RCC 7860 (cell line): ENCODE measurements around the gene CD164.

Experiments used
- DNase-seq: peaks from one replicate; pipeline ENCODE4 v3.0.0-alpha.2; 2015; ENCODE audit warnings: low spot score
- FAIRE-seq: peaks from 2 replicates; lab custom pipeline; 2012; peaks lifted over from hg19 to GRCh38; lab: Jason Lieb, UNC

CD164 gene

DNA sequence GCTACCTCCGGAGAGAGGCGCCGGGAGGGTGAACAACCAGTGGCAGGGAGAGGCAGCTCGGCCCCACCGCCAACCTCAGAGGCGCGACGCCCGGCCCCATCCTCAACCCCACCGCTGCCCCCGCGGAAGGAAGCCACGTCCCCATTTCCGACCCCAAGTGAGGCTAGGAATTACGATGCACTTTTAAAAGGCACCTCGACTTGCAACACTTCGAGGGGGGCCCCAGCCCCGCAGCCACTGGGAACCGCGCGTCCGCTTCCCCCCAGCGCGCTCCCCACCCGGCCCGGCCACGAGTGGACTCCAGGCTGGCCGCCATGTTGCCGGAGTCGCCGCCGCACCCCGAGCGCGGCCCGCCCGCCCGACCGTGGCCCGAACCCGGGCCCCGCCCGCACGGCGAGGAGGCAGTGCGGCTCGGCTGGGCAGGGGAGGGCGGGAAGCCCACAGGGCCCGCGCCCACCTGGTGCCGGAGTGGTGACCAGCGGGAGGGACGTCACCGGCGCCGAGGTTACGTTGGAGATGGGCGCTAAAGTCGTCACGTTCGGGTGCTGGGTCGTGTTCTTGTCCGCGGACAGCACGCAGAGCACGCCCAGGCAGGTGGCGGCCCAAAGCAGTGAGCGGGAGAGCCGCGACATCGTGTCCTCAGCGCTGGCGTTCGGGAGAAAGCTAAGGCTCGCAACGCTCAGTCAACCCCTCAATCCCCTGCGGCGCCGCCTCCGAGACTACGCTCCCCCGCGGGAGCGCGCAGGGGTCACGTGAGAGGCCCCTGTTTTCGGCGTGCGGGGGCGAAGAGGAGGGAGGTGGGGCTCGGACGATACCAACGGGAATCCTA is at the start of gene CD164:
Gene CD164 (minus strand): TSS at position 721 of the 829 bp plus-strand sequence. CDS start 89 bp downstream, at position 632.
- DNase-seq: peak; percentile 77
- no peak for FAIRE-seq

DNA sequence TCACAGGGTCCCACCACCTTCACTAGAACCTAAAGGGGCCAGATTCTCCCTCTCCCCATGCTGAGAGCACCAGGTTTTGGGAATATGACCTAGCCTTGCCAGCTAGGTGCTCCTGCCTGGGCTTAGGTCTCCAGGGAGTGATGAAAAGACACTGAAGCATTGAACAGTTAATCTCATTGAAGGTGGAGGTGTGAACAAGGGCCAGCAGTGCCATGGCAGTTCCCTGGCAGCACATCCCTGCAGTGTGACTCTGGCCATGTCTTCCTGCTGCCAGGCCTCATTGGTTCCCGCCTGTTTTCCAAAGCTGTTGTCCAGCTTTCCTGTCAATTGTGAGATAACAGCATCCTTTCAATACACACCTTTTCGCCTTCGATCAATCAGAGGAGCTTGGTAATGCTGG is 47.2 kb upstream of the CD164 start:
- DNase-seq (no peak), FAIRE-seq (no peak)

DNA sequence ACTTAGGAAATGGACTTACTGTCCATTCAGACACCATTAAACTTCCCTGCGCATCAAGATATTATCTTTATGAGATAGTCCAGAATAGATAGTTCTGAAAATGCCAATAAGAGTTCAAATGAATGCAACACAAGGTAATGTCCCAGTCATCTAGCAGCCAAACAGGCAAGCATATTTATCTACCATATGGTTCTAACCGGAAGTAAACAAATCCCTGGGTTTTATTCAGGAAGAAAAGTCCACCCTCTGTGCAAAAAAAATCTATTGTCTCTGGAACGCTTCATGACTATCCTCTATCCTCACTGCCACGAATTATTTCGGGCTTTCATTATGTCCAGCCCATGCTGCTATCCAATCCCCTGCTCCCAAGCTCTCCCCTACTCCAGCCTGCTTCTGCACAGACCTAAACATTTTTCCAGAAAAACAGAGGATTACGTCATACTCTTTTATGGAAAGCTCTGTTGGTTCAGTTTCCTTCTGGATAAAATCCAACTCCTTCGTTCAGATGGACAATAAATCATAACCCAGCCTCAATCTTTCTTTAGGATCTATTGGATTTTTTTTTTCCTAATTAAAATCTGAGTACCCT is 46.7 kb upstream of the CD164 start:
- FAIRE-seq (no peak), DNase-seq (no peak)

DNA sequence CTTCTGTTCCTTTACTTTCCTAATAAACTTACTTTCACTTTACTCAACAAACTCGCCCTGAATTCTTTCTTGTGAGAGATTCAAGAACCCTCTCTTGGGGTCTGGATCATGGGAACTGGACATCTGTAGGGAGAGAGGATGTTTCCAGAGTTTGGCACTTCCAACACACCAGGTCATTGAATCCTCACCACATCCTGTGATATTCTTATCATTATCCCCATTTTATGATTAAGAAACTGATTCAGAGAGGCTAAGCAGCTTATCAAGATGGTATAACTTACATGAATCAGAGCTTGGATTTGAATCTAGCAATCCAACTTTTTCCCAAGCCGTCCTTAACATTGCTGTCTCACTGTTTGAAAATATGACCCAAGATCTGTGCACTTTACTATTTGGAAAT is 42.7 kb upstream of the CD164 start:
- no peak for FAIRE-seq
- peak; percentile 74 for DNase-seq

DNA sequence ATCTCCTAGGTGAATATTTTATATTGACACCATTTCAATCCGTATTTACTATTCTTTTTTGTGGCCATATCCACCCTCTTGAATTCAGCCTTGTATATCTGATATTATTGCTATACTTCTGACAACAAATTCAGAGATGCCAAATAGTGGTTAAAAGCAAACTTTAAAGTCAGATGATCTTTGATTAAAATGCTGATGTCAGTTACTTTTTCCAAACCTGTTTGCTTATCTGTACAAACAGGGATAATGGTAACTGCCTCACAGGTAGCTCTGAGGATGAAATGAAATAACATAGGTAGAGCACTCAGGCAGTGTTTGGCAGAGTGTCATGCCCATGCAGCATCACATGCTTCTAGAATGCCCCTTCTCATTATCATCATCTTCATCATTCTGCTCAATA is 38.9 kb upstream of the CD164 start:
- DNase-seq (no peak), FAIRE-seq (no peak)

DNA sequence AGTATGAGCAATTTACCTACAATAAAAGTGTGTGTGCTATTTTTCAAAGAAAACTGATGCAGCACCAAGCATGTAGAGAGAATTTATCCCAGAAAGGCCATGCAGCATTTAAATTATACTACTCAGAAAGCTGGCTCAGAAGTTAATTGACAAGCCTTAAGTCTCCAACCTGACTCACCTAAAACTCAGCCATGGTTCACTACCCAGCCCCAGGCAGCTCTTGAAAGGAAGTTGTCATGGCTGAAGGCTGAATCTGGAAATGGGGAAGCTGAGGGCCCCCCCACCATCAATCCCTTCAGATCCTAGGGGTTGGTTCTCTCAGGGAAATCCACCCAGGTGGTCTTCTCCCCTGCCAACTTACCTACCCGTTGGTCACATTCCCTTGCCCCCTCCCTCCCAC is 38.5 kb upstream of the CD164 start:
- FAIRE-seq (peak; percentile 76), DNase-seq (peak; percentile 61)

DNA sequence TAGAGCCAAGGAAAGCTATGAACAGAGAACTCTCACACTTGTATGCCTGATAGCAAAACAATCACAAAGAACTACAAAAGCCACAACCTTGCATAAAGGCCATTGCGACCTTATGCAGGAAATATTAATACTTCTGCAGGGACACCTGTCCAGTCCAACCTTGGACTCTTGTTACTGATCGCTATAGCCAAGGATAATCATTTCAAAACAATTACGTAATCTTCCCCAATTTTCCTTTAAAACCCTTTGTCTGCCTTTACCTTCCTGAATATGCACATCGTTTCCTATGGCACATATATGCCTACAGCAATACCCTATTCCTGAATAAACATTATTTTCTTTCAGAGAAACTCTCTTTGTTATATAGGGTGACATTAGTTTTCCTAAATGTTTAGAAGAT is 35.4 kb upstream of the CD164 start:
- DNase-seq (no peak), FAIRE-seq (no peak)

DNA sequence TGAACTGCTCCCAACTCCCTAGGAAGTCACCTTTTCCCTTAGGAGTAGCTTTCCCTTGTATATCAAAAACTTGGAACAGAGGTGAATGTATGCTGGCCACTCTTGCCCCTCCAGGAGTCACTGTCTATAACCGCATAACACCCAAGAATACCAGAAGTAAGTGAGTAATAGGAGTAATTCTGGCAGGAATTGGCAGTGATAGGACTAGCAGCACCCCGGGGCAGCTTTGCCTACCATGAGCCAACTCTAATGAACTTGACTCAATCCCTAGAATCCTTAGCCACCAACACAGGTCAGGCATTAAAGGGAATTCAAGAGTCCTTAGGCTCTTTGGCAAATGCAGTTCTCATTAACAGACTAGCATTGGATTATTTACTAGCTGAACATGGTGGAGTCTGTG is 28.8 kb upstream of the CD164 start:
- FAIRE-seq: no peak
- DNase-seq: no peak

DNA sequence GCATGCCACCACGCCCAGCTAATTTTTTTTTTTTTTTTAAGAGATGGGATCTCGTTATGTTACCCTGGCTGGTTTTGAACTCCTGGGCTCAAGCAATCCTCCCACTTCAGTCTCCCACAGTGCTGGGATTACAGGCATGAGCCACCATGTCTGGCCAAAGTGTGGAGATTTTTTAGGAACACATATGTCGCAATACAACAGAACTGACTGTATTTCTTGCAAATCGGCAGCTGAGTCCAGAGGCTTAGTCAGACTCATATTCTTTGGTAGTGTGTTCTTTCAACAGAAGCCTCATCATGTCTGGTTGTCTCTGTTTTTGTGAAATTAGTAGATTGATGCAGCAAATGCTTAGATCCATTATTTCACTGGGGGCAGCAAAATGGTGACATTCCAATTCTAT is 23.9 kb upstream of the CD164 start:
- FAIRE-seq (no peak), DNase-seq (no peak)

DNA sequence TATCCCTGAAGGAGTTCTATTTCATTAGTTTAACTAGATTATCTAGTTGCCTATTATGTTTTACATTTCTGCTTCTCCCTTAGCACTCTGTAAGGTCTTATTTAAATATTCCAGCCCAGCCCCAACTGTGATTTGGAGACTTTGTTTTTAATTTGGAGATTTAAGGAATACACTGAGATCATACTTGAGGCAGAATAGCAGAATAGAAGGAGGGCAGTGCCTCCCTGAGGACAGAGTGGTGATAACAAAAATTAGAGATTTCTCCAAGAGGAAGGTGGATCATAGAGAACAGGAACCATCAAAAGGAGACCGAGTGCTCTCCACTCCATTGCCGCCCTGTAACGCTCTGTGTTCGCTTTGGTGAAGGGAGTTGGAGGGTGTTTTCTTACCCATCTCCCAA is 14.8 kb upstream of the CD164 start:
- no peak for FAIRE-seq

DNA sequence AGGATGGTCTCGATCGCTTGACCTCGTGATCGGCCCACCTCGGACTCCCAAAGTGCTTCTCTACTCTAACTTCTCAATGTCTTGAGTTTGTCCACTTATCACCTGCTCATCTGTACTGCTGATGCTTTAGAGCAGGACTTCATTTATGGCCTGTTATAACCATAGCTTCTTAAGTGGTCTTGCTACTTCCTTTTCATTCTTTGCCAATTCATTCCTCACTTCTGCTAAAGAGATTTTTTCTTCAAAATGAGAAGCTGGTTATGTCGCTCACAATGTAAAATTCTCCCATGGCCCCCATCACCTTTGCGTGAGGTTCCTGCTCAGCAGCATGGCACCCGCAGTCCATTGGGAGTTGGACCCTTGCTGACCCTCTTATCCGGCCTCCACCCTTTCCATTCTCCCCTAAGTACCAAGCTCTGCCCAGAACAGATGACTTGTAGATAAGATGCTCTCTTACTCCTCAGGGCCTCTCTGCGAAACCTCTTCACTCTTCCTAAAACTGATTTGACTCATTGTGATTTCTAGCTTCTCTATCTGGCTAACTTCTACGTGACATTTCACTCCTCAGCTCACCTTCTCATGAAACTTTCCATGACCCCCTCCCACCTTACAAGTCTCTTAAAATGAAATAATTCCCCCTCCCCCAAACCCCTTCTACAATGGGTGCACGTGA is 13.9 kb upstream of the CD164 start:
- FAIRE-seq: no peak

More for the DNA sequence above, 14.8 kb upstream of the CD164 start:
- no peak for DNase-seq

DNA sequence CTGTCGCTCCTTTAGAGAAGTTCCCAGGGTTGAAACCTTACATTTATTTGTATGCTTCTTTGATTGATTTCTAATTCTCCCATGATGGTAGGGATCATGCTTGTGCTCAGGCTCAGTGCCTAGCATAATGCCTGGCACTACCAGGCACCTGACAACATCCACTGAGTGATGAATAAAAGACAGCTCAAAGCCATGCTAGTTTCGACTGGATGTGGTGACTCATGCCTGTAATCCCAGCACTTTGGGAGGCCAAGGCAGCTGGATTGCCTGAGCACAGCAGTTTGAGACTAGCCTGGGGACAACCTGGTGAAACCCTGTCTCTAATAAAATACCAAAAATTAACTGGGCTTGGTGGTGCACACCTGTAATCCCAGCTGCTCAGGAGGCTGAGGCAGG is 11.6 kb upstream of the CD164 start:
- no peak for FAIRE-seq
- peak; percentile 24 for DNase-seq

More for the DNA sequence above, 13.9 kb upstream of the CD164 start:
- no peak for DNase-seq

DNA sequence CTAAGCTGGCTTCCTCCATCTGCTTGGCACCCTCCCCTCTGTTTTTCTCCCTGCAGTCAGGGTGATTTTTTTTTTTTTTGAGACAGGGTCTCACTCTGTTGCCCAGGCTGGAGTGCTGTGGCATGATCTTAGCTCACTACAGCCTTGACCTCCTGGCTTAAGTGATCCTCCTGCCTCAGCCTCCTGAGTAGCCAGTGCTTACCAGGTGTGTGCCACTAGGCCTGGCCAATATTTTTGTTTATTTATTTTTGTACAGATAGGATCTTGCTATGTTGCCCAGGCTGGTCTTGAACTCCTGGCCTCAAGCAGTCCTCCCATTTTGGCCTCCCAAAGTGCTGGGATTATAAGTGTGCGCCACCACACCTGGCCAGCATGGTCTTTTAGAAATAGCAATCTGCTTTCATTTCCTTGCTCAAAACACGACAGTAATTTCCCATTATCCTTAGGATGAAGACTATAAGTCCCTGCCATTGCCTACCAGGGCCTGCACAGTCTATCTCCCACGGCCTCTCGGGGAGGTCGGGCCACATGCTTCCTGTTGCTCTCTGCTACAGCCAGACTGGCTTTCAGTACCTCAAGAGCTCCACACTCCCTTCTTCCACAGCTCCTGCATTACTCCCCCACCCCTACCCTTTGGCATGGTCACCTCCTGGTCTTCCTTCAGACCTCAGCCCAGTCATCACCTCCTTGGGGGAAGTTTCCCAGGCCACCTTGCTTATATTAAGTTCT is 11.1 kb upstream of the CD164 start:
- no peak for DNase-seq
- FAIRE-seq: no peak

DNA sequence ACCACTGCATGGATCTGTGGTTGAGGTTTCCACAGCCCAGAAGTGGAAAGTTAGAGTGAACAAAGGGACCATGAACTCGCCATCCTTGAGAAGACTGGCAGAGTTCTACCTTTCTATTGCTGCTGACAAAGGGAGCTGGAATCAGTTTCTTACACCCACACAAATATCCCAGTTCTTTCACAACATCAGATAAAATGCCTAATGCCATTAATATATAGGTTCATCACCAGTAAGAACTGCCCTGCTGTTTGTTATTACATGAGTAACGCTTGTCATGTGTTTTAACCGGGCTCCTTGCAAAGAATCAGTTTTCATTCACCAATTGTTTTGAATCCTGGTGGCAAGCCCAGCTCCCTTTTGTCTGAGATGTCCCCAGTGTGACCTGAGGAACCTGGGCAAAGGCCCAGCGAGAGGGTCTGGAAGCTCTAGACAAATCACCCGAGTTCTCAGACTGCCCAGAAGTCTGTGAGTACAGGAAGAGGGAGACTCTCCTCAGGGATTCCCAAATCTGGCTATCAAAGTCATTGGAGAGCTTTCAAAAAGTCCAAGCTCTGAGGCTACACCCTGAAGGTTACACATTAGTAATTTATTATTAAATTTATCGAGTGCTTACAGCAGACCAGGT is 7.5 kb upstream of the CD164 start:
- DNase-seq (no peak), FAIRE-seq (no peak)

DNA sequence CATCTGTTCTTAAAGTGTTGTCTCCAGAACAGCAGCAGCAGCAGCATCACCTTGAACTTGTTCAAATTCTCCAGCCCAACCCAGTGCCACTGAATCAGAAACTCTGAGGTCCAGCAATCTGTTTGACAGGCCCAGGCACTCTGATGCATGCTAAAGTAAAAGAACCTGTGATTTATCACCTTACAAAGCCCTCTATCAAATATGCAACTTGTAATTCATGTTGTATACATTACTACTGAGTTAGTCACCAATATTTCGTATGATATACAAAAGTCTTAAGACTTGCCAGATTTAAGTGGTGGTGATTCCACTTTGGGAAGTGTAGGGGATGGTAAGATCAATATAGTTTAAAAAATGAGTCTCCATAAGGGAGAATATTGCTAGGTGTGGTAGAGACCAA is 6.0 kb upstream of the CD164 start:
- FAIRE-seq: no peak

DNA sequence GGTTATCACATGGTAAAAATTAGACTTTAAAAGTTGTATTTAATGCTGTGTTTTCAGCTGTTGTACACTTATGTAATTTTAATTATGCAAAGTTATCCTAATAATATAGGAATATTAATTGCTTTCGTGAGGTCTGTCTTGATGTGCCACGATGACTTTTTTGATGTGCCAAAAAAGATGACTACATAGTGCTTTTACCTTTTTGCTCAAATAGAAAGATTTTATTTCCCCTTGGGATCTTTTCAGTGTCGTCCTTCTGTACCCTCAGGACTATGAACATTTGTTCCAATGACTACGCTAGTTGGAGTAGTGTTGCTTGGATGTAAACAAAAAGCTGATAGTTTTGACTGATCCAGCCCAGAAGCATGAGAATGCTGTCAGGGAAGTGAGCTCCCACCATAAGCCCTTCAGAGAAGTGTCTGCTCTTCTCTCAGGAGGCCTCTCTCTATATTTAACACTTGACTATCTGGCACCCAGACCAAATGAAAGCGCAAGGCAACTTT is 1.2 kb upstream of the CD164 start:
- DNase-seq: no peak

More for the DNA sequence above, 6.0 kb upstream of the CD164 start:
- no peak for DNase-seq

DNA sequence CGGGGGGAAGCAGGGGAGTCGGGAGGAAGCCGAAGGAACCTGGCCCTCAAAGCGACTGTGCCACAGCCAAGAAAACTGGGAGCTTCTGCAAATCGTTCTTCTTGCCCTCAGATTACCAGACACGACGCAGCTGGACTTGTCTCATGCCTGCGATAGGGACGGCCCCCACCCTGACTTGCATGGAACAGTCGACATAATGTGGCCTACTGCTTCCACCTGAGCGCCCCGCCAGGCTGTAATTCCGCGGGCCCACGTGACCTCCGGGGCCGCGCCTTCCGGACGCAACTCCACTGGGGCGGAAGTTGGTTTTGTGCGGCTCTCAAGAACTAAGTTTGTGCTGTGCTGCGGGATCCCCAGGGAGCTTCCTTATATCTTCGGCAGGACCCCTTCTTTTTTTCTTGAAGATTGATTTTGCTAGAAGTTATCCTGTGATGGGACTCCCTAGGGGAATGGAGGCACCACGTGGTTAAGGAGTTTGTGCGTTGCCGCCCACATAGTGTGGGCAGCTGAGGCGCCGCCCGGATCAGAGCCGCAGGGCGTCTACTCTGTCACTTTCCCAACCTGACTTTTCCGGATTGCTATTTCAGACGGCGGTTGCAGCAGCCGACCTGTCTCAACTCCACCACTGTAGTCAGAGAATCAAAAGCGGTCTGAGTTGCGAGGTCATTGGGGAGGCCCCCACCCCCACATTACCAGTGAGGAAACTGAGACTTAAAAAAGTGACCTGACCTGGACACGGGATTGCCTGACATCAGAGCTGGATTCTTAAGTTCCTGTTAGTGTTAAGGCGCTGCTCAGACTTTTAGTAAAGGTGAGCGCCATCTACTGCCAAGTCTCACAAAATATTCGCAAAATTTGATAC is 540 bp upstream of the CD164 start:
- peak; percentile 79 for DNase-seq
- FAIRE-seq: peak; percentile 67

More for the DNA sequence above, 1.2 kb upstream of the CD164 start:
- no peak for FAIRE-seq

DNA sequence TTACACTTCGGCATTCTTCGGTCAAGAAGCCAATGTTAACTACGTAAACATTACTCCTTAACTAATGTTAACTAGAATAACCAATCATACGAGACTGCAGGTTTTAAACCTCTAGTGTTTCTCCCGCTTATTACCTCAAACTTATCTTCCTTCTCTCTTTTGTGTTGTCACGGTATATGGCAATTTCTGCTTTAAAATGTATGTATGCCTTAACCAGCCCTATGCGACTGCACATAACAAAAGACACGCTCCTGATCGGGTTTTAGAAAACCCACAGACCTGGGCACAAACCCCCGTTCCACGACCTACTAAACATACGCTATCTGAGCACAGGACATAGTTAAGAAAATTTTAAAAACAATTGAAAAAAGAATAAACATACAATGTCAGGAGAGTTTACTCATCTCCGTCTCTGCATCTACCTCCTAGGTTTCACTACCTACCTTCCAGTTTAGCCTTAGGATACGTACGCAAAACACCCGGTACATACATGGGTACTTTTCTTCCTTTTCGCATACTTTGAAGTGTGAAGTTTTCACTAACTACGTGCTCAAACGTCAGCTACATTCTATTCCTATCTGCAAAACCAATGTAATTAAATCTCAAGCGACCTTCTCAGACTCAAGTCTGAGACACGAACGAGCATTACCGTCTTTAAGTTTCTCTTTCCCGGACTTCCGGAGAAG is 1.1 kb downstream of the CD164 start:
- FAIRE-seq (no peak), DNase-seq (no peak)

DNA sequence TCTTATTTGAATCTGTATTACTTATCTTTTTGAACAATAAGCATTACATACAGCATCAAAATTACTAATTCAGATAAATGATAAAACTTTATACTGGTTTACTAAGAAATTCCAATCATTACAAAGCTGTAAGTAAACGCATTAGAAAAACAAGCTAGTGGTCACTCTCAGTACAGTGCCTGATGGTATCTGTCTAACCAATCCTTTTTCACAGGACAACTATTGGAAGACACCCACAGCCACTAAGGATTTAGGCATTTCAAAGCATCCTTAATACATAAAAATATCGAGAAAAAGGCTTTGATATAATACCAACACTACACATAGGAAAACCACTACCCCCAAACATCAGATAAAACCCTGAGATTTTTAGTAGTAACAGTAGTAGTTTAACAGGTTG is 2.6 kb downstream of the CD164 start:
- FAIRE-seq (no peak), DNase-seq (no peak)
